CD4-positive, CD25-positive, alpha-beta regulatory T cell (primary cell): Measurements from ENCODE around the gene NTRK1. TPM values are rescaled to one million over a fixed set of nuclear protein-coding genes. Genes with fewer than 3 reads are reported as not detected.

Experiments
- ATAC-seq, 2 donors: fragments of 150-1000 bp; cut with Tn5 transposase; one replicate each; pipeline ENCODE4 v1.10.0; 2021; ENCODE audit warnings: low read depth in 2 of 2, moderate number of reproducible peaks in 2 of 2, moderate library complexity in 1 of 2
- DNase-seq, 3 donors: peaks; one replicate each; pipeline versions ENCODE4 v3.0.0 to v3.0.0-alpha.2; 2012 to 2022; ENCODE audit warnings: mixed read lengths in 1 of 3
- H3K27ac ChIP-seq: one replicate; pipeline ENCODE4 v1.7.0; 2013; ENCODE audit warnings: mild to moderate bottlenecking, low read length; ENCODE audit not compliant: insufficient read depth, poor library complexity, severe bottlenecking
- H3K27me3 ChIP-seq: one replicate; pipeline ENCODE4 v1.7.0; 2013; ENCODE audit warnings: low read length; ENCODE audit not compliant: control insufficient read depth, insufficient read depth
- H3K36me3 ChIP-seq: one replicate; pipeline ENCODE4 v1.7.0; 2013; ENCODE audit warnings: mild to moderate bottlenecking, low read length, moderate library complexity; ENCODE audit not compliant: control insufficient read depth, insufficient read depth
- H3K4me1 ChIP-seq: 2 replicates; pipeline ENCODE4 v1.7.0; 2013; ENCODE audit warnings: mild to moderate bottlenecking, low read length; ENCODE audit not compliant: insufficient read depth, control insufficient read depth, poor library complexity, severe bottlenecking
- H3K4me3 ChIP-seq: one replicate; pipeline ENCODE4 v1.7.0; 2013; ENCODE audit warnings: low read depth, mild to moderate bottlenecking, low read length, moderate library complexity
- H3K9me3 ChIP-seq, 2 experiments: 1 replicate in 1 of 2; 2 replicates in 1 of 2; pipeline ENCODE4 v1.7.0; 2013; ENCODE audit warnings: low read length in 2 of 2, mild to moderate bottlenecking in 1 of 2, moderate library complexity in 1 of 2; ENCODE audit not compliant: control insufficient read depth in 2 of 2
- H3K27ac Mint-ChIP-seq, 3 donors: one replicate each; pipeline ENCODE4 v1.8.0; 2020 to 2022; ENCODE audit warnings: mild to moderate bottlenecking in 3 of 3, mixed read lengths in 3 of 3, moderate library complexity in 2 of 3
- H3K27me3 Mint-ChIP-seq: one replicate; pipeline ENCODE4 v1.8.0; 2022; ENCODE audit warnings: mild to moderate bottlenecking, mixed read lengths
- H3K36me3 Mint-ChIP-seq: one replicate; pipeline ENCODE4 v1.8.0; 2020; ENCODE audit warnings: mixed read lengths
- H3K4me1 Mint-ChIP-seq, 4 donors: one replicate each; pipeline ENCODE4 v1.8.0; 2020 to 2022; ENCODE audit warnings: mixed read lengths in 4 of 4, mild to moderate bottlenecking in 1 of 4
- H3K4me3 Mint-ChIP-seq, 4 donors: one replicate each; pipeline ENCODE4 v1.8.0; 2020 to 2022; ENCODE audit warnings: mild to moderate bottlenecking in 4 of 4, mixed read lengths in 4 of 4, moderate library complexity in 3 of 4
- H3K9me3 Mint-ChIP-seq, 7 donors: one replicate each; pipeline ENCODE4 v1.8.0; 2020 to 2022; ENCODE audit warnings: mixed read lengths in 7 of 7, mild to moderate bottlenecking in 3 of 7, moderate library complexity in 2 of 7
- polyA plus RNA-seq, 4 donors: library from polyadenylated mRNA; unstranded; fragments of 300-500 nt; fragmentation: Illumina TruSeq; gene quantifications; one replicate each; pipeline ENCODE4 v1.2.3, GENCODE V29; 2021
- total RNA-seq: library from RNA; stranded (reverse); gene quantifications from one replicate; pipeline ENCODE4 v1.2.3, GENCODE V29; 2022

NTRK1 gene
- total and polyA plus RNA-seq, 5 donors from 2014 or later: 0.06 to 0.91 (median 0.27) TPM; not detected in 1

GRCh38 chr1:156865258-156865657 is 4.6 kb downstream of the NTRK1 start:
- DNase-seq (no peak), ATAC-seq (no peak)
- H3K36me3 Mint-ChIP-seq: no peaks in the 10 kb centered on the region
- no peaks in the 10 kb centered on the region for H3K36me3 ChIP-seq
- H3K9me3 ChIP-seq: no peaks in the 10 kb centered on the region
- no peak overlapping the region for H3K4me3 Mint-ChIP-seq
- H3K4me1 Mint-ChIP-seq: peaks cover 2 to 37% (median 11%) of the 10 kb centered on the region in 4 donors
- no peak overlapping the region for H3K27ac Mint-ChIP-seq
- peaks cover 31% of the 10 kb centered on the region for H3K27me3 Mint-ChIP-seq
- peaks cover 13% of the 10 kb centered on the region for H3K27me3 ChIP-seq
- H3K27ac ChIP-seq: no peak overlapping the region
- H3K9me3 Mint-ChIP-seq: no peaks in the 10 kb centered on the region
- H3K4me1 ChIP-seq: peaks cover 31% of the 10 kb centered on the region
- H3K4me3 ChIP-seq: no peak overlapping the region

GRCh38 chr1:156865865-156866248 is 5.2 kb downstream of the NTRK1 start:
- Histone ChIP-seq H3K27me3 (peaks cover 13% of the 10 kb centered on the region), H3K9me3 (no peaks in the 10 kb centered on the region), H3K27ac (no peak overlapping the region), H3K4me3 (no peak overlapping the region), H3K36me3 (no peaks in the 10 kb centered on the region), H3K4me1 (peaks cover 25% of the 10 kb centered on the region)
- peak overlapping the region in 1 of 4 donors; percentile 2 for H3K4me3 Mint-ChIP-seq
- no peaks in the 10 kb centered on the region for H3K36me3 Mint-ChIP-seq
- no peak for ATAC-seq
- no peaks in the 10 kb centered on the region for H3K9me3 Mint-ChIP-seq
- peak in 1 of 3 donors; percentile 30 for DNase-seq
- peaks cover 29% of the 10 kb centered on the region for H3K27me3 Mint-ChIP-seq
- H3K4me1 Mint-ChIP-seq: peaks cover 0 to 34% (median 10%) of the 10 kb centered on the region in 4 donors
- no peak overlapping the region for H3K27ac Mint-ChIP-seq

GRCh38 chr1:156866249-156866909 is 5.7 kb downstream of the NTRK1 start:
- Histone ChIP-seq H3K9me3 (no peaks in the 10 kb centered on the region), H3K27ac (no peak overlapping the region), H3K27me3 (peaks cover 13% of the 10 kb centered on the region), H3K4me1 (peaks cover 20% of the 10 kb centered on the region), H3K36me3 (no peaks in the 10 kb centered on the region), H3K4me3 (no peak overlapping the region)
- Mint-ChIP-seq H3K4me3 (peak overlapping the region in 2 of 4 donors; percentile 2 to 24), H3K36me3 (no peaks in the 10 kb centered on the region), H3K4me1 (peaks cover 0 to 34% (median 10%) of the 10 kb centered on the region in 4 donors), H3K9me3 (no peaks in the 10 kb centered on the region), H3K27me3 (peaks cover 27% of the 10 kb centered on the region), H3K27ac (peak overlapping the region in 1 of 3 donors; percentile 46)
- ATAC-seq: no peak
- no peak for DNase-seq

GRCh38 chr1:156868341-156868740 is 7.7 kb downstream of the NTRK1 start:
- no peak for DNase-seq
- peaks cover 11% of the 10 kb centered on the region for H3K4me1 ChIP-seq
- no peak overlapping the region for H3K4me3 Mint-ChIP-seq
- H3K36me3 Mint-ChIP-seq: no peaks in the 10 kb centered on the region
- peaks cover 19% of the 10 kb centered on the region for H3K27me3 Mint-ChIP-seq
- H3K27ac ChIP-seq: no peak overlapping the region
- H3K27ac Mint-ChIP-seq: no peak overlapping the region
- H3K36me3 ChIP-seq: no peaks in the 10 kb centered on the region
- H3K4me1 Mint-ChIP-seq: peaks cover 0 to 24% (median 4%) of the 10 kb centered on the region in 4 donors
- H3K27me3 ChIP-seq: peaks cover 5% of the 10 kb centered on the region
- ATAC-seq: no peak
- no peaks in the 10 kb centered on the region for H3K9me3 ChIP-seq
- H3K4me3 ChIP-seq: no peak overlapping the region
- peaks cover 0 to 1% (median 0%) of the 10 kb centered on the region in 7 donors for H3K9me3 Mint-ChIP-seq

GRCh38 chr1:156869455-156869854 is 8.8 kb downstream of the NTRK1 start:
- H3K27ac Mint-ChIP-seq: peak overlapping the region in 1 of 3 donors; percentile 38
- H3K27me3 Mint-ChIP-seq: peaks cover 15% of the 10 kb centered on the region
- H3K36me3 Mint-ChIP-seq: no peaks in the 10 kb centered on the region
- H3K9me3 Mint-ChIP-seq: peaks cover 0 to 1% (median 0%) of the 10 kb centered on the region in 7 donors
- Histone ChIP-seq H3K27ac (no peak overlapping the region), H3K27me3 (peaks cover 1% of the 10 kb centered on the region), H3K9me3 (no peaks in the 10 kb centered on the region), H3K4me1 (peaks cover 9% of the 10 kb centered on the region), H3K36me3 (no peaks in the 10 kb centered on the region), H3K4me3 (no peak overlapping the region)
- H3K4me3 Mint-ChIP-seq: no peak overlapping the region
- DNase-seq: no peak
- no peak for ATAC-seq
- H3K4me1 Mint-ChIP-seq: peaks cover 0 to 18% (median 0%) of the 10 kb centered on the region in 4 donors

GRCh38 chr1:156873659-156874058 is 13.0 kb downstream of the NTRK1 start:
- Histone ChIP-seq H3K27ac (no peak overlapping the region), H3K27me3 (peaks cover 1% of the 10 kb centered on the region), H3K4me3 (no peak overlapping the region), H3K9me3 (no peaks in the 10 kb centered on the region), H3K36me3 (no peaks in the 10 kb centered on the region), H3K4me1 (no peaks in the 10 kb centered on the region)
- Mint-ChIP-seq H3K4me1 (no peaks in the 10 kb centered on the region), H3K4me3 (no peak overlapping the region), H3K27me3 (peaks cover 15% of the 10 kb centered on the region), H3K36me3 (no peaks in the 10 kb centered on the region), H3K27ac (no peak overlapping the region), H3K9me3 (peaks cover 0 to 1% (median 0%) of the 10 kb centered on the region in 7 donors)
- DNase-seq: no peak
- no peak for ATAC-seq

- no peak for DNase-seq
- no peaks in the 10 kb centered on the region for H3K9me3 ChIP-seq
- Mint-ChIP-seq H3K27me3 (peaks cover 12% of the 10 kb centered on the region), H3K9me3 (peaks cover 0 to 1% (median 0%) of the 10 kb centered on the region in 7 donors), H3K4me1 (no peaks in the 10 kb centered on the region), H3K27ac (no peak overlapping the region), H3K4me3 (no peak overlapping the region), H3K36me3 (no peaks in the 10 kb centered on the region)
- no peak overlapping the region for H3K27ac ChIP-seq
- no peak overlapping the region for H3K4me3 ChIP-seq
- no peaks in the 10 kb centered on the region for H3K4me1 ChIP-seq
- H3K36me3 ChIP-seq: no peaks in the 10 kb centered on the region
- peaks cover 1% of the 10 kb centered on the region for H3K27me3 ChIP-seq
- ATAC-seq: no peak
Observed at GRCh38 chr1:156874142-156874541, 13.5 kb downstream of the NTRK1 start.
